ENCODE results near the gene GRIA1. TPM values are rescaled to one million over a fixed set of nuclear protein-coding genes. Genes with fewer than 3 reads are reported as not detected.

Gene GRIA1
- total RNA-seq, 2 donors from 2014 or later: 12.4 to 39.0 TPM

DNA sequence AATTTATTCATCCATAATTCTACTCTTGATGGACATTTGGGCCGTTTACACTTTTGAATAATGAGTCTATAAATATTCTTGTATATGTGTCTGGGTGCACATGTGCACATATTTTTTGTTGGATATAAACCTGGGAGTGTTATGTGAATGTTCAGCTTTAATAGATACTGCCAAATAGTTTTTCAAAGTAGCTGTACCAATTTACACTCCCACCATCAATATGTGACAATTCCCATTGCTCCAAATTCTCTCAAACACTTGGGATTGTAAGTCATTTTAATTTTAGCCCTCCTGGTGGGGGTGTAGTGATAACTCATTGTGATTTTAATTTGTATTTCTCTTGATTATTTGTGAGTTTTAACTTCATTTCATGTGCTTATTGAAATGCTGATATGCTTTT, 114.9 kb downstream of the GRIA1 start:
- no peak overlapping the region for H3K4me3 ChIP-seq
- no peak overlapping the region for H3K27ac ChIP-seq
- H3K4me1 ChIP-seq (ENCODE audit: control insufficient read depth in 1 of 2, low read depth in 2 of 2): no peaks in the 10 kb centered on the region
- H3K9me3 ChIP-seq: no peaks in the 10 kb centered on the region
- H3K27me3 ChIP-seq (replicated peaks; ENCODE audit: insufficient read depth): no peaks in the 10 kb centered on the region
- DNase-seq (ENCODE audit: low spot score) (no peak), ATAC-seq (ENCODE audit: insufficient number of reproducible peaks, low FRiP score, low read depth) (no peak)
- TF ChIP-seq, protein P1, sequence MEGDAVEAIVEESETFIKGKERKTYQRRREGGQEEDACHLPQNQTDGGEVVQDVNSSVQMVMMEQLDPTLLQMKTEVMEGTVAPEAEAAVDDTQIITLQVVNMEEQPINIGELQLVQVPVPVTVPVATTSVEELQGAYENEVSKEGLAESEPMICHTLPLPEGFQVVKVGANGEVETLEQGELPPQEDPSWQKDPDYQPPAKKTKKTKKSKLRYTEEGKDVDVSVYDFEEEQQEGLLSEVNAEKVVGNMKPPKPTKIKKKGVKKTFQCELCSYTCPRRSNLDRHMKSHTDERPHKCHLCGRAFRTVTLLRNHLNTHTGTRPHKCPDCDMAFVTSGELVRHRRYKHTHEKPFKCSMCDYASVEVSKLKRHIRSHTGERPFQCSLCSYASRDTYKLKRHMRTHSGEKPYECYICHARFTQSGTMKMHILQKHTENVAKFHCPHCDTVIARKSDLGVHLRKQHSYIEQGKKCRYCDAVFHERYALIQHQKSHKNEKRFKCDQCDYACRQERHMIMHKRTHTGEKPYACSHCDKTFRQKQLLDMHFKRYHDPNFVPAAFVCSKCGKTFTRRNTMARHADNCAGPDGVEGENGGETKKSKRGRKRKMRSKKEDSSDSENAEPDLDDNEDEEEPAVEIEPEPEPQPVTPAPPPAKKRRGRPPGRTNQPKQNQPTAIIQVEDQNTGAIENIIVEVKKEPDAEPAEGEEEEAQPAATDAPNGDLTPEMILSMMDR (IDR thresholded peaks at IDR 0.05): no peak
- no peaks in the 10 kb centered on the region for H3K36me3 ChIP-seq

DNA sequence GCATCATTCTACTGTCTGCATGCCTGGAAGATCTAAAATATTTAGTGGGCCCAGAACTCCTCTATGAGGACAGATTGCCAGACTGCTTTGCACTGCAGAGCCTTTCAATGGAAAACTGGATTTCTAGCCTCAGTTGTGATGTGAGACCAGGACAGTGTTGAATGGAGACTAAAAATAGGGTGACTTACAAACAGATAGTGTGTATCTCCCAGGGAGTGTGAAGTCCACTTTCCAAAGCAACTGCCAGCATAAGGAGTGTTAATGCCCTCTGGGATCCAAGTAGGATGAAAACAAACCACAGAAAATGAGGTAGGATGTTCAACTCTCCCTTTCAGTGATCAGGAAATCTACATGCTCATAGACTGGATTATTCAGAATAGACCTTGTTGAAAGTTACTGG, 119.5 kb downstream of the GRIA1 start:
- TF ChIP-seq, protein P1 (IDR thresholded peaks at IDR 0.05): no peak
- no peak overlapping the region for H3K4me3 ChIP-seq
- H3K36me3 ChIP-seq: no peaks in the 10 kb centered on the region
- no peaks in the 10 kb centered on the region for H3K4me1 ChIP-seq (ENCODE audit: control insufficient read depth in 1 of 2, low read depth in 2 of 2)
- H3K27ac ChIP-seq: no peak overlapping the region
- ATAC-seq (ENCODE audit: insufficient number of reproducible peaks, low FRiP score, low read depth) (no peak), DNase-seq (ENCODE audit: low spot score) (no peak)
- no peaks in the 10 kb centered on the region for H3K9me3 ChIP-seq
- H3K27me3 ChIP-seq (replicated peaks; ENCODE audit: insufficient read depth): no peaks in the 10 kb centered on the region

DNA sequence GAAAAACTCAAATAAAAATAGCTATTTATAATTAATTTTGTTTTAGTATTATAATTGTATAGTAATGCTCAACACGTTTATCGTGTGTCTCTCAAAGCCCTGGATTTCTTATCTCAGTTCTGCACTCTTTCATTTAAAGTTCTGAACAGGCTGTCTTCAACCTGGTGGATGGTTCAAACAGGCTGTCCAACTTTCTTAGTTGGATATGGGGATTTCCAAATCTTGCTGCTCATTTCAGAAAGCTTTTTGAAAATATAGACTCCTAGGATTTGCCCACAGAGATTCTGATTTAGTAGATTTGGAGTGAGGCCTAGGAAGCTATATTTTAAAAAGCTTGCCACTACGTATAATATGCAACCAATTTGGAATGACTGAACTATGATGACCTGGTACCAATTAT, 120.3 kb downstream of the GRIA1 start:
- no peaks in the 10 kb centered on the region for H3K9me3 ChIP-seq
- TF ChIP-seq, protein P1 (IDR thresholded peaks at IDR 0.05): no peak

DNA sequence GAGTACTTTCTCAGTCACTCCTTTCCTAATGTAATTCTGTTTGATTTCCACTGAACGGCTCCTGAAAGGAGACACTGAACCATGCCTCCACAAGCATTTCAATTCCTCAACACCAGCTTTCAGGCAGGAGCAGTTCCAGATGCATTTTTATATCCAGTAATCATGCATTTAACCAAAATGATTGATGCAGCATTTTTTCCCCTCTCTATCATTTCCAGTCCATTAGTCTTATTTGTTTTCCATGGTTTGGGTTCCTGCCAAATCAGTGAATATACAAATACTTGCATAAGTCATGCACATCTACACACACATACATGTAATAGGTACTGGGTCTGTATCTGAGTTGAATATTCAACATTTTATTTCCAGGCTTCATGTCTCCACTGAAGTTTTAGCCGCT, 122.7 kb downstream of the GRIA1 start:
- H3K4me1 ChIP-seq (ENCODE audit: control insufficient read depth in 1 of 2, low read depth in 2 of 2): no peaks in the 10 kb centered on the region
- H3K9me3 ChIP-seq: no peaks in the 10 kb centered on the region
- H3K36me3 ChIP-seq: no peaks in the 10 kb centered on the region
- ATAC-seq (ENCODE audit: insufficient number of reproducible peaks, low FRiP score, low read depth): no peak
- H3K4me3 ChIP-seq: no peak overlapping the region
- TF ChIP-seq, protein P1 (IDR thresholded peaks at IDR 0.05): no peak
- no peak overlapping the region for H3K27ac ChIP-seq
- DNase-seq (ENCODE audit: low spot score): no peak
- H3K27me3 ChIP-seq (replicated peaks; ENCODE audit: insufficient read depth): no peaks in the 10 kb centered on the region

More for the DNA sequence above, 120.3 kb downstream of the GRIA1 start:
- no peak overlapping the region for H3K4me3 ChIP-seq
- no peak overlapping the region for H3K27ac ChIP-seq
- ATAC-seq (ENCODE audit: insufficient number of reproducible peaks, low FRiP score, low read depth) (no peak), DNase-seq (ENCODE audit: low spot score) (no peak)
- no peaks in the 10 kb centered on the region for H3K4me1 ChIP-seq (ENCODE audit: control insufficient read depth in 1 of 2, low read depth in 2 of 2)
- H3K27me3 ChIP-seq (replicated peaks; ENCODE audit: insufficient read depth): no peaks in the 10 kb centered on the region
- no peaks in the 10 kb centered on the region for H3K36me3 ChIP-seq

DNA sequence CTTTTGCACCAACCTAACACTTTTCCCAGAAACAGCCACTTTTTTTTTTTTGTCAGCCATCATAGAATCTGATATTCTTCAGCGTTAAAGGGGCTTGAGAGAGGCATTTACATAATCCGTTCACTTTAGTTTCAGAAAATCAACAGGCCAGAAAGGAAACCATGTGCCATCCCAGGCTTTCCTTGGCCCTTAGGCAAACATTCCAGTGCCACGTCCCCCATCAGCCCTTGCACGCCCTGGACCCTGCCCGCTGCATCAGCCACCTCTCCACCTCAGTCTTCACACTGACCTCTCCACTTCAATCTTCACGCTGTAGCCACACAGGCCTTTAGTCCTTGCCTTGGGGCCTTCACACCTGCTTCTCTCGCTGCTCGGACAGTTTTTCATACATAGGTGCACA, 123.2 kb downstream of the GRIA1 start:
- no peak for DNase-seq (ENCODE audit: low spot score)
- Histone ChIP-seq H3K4me3 (no peak overlapping the region), H3K27me3 (replicated peaks; ENCODE audit: insufficient read depth) (no peaks in the 10 kb centered on the region), H3K36me3 (no peaks in the 10 kb centered on the region), H3K9me3 (no peaks in the 10 kb centered on the region), H3K4me1 (ENCODE audit: control insufficient read depth in 1 of 2, low read depth in 2 of 2) (no peaks in the 10 kb centered on the region), H3K27ac (no peak overlapping the region)
- TF ChIP-seq, protein P1 (IDR thresholded peaks at IDR 0.05): no peak
- ATAC-seq (ENCODE audit: insufficient number of reproducible peaks, low FRiP score, low read depth): no peak
